ENCODE data around the gene PRPF38A. TPM values are rescaled to one million over a fixed set of nuclear protein-coding genes. Genes with fewer than 3 reads are reported as not detected.

PRPF38A gene, protein sequence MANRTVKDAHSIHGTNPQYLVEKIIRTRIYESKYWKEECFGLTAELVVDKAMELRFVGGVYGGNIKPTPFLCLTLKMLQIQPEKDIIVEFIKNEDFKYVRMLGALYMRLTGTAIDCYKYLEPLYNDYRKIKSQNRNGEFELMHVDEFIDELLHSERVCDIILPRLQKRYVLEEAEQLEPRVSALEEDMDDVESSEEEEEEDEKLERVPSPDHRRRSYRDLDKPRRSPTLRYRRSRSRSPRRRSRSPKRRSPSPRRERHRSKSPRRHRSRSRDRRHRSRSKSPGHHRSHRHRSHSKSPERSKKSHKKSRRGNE
- 20.5 TPM for total RNA-seq
- long read RNA-seq, full-length matches to known transcripts: 13 of 17 reads
- long read RNA-seq, partial matches to known transcripts: 3 of 17 reads
- long read RNA-seq, other reads (novel, unspliced or antisense): 1 of 17 reads

- Histone ChIP-seq H3K4me1 (peaks cover 34% of the 10 kb centered on the region), H3K9me3 (replicated peaks) (no peaks in the 10 kb centered on the region), H3K36me3 (peaks cover 29% of the 10 kb centered on the region), H3K27ac (replicated peaks) (peak within 1 kb of the TSS; percentile 91), H3K4me3 (peak within 1 kb of the TSS; percentile 92), H3K27me3 (ENCODE audit: low read depth) (no peaks in the 10 kb centered on the region)
- peak; percentile 96 for DNase-seq
- peak; percentile 55 for TF ChIP-seq CTCF (IDR thresholded peaks at IDR 0.05; ENCODE audit: borderline replicate concordance)
- intact Hi-C loops (cut with micrococcal nuclease): no loop called here
Observed at GRCh38 chr1:52404116-52404974, at the start of gene PRPF38A, which contains the start of gene ORC1. Gene PRPF38A, plus strand, starts transcription at chr1:52404602. Its CDS starts 148 bp downstream, at chr1:52404750. Gene ORC1, minus strand, starts transcription at chr1:52404423. Its CDS starts 2,200 bp downstream, at chr1:52402223.

DNA sequence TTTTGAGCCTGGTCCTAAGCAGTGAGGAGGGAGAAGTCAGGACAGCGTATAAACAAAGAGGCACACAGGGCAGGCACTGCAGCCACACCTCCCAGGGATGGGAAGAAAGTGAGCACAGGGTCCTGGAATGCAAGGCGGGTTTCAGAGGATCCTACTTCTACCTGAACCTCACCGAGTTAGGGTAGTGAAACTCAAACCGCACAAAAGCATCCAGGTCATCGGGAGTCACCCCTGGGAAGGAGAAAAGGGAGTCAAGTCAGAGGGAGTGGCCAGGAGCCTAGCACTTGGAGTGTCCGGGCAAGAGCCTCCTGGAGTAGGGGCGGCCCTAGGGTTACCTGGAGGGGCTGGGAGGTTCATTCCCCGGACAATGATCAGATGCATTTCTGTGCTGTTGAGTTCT, 49.0 kb upstream of the PRPF38A start:
- Histone ChIP-seq H3K27ac (replicated peaks) (no peak overlapping the region), H3K9me3 (replicated peaks) (no peaks in the 10 kb centered on the region), H3K27me3 (ENCODE audit: low read depth) (no peaks in the 10 kb centered on the region), H3K36me3 (peaks cover 92% of the 10 kb centered on the region), H3K4me3 (no peak overlapping the region), H3K4me1 (peaks cover 8% of the 10 kb centered on the region)
- DNase-seq: no peak
- intact Hi-C loops (cut with micrococcal nuclease): no loop called here
- no peak for TF ChIP-seq CTCF (IDR thresholded peaks at IDR 0.05; ENCODE audit: borderline replicate concordance)

DNA sequence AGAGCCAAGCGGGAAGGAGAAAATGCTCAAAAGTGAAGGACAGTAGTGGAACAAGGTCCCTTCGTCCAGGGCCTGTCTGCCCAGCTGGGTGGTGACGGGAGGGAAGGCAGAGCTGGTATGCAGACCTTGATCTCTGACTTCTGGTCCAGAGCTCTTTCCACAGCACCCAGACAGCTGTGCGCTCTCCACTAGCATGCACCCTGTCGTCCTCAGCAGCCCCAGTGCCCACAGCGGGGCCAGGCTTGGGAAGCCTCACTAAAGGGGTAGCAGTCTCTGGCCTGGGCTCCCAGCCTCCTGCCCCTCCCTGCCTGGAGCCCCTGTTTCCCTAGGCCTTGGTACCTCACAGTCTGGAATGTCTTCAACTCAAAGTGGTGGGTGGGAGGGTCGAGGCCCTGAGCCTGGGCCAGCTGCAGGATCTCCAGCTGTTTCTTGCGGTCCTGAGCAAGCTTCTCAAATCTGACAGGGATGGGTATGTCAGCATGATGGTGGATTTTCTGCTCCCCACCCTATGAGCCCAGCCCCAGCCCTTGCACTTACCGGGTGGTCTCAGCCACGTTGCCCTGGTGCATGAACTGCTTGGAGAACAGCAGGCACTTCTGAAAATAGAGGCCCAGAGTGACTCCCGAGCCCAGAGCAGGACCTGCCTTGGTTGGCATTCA, 48.4 kb upstream of the PRPF38A start:
- DNase-seq: no peak

GRCh38 chr1:52356818-52357355, 47.5 kb upstream of the PRPF38A start:
- H3K27ac ChIP-seq (replicated peaks): no peak overlapping the region
- no peak for TF ChIP-seq CTCF (IDR thresholded peaks at IDR 0.05; ENCODE audit: borderline replicate concordance)
- no peak for DNase-seq
- H3K4me3 ChIP-seq: no peak overlapping the region
- intact Hi-C loops (cut with micrococcal nuclease): no loop called here
- no peaks in the 10 kb centered on the region for H3K9me3 ChIP-seq (replicated peaks)
- H3K4me1 ChIP-seq: peaks cover 8% of the 10 kb centered on the region
- no peaks in the 10 kb centered on the region for H3K27me3 ChIP-seq (ENCODE audit: low read depth)
- peaks cover 97% of the 10 kb centered on the region for H3K36me3 ChIP-seq

More for the DNA sequence above, 48.4 kb upstream of the PRPF38A start:
- intact Hi-C loops (cut with micrococcal nuclease): no loop called here
- Histone ChIP-seq H3K27ac (replicated peaks) (no peak overlapping the region), H3K4me1 (peaks cover 8% of the 10 kb centered on the region), H3K4me3 (no peak overlapping the region), H3K9me3 (replicated peaks) (no peaks in the 10 kb centered on the region), H3K36me3 (peaks cover 92% of the 10 kb centered on the region), H3K27me3 (ENCODE audit: low read depth) (no peaks in the 10 kb centered on the region)
- no peak for TF ChIP-seq CTCF (IDR thresholded peaks at IDR 0.05; ENCODE audit: borderline replicate concordance)

DNA sequence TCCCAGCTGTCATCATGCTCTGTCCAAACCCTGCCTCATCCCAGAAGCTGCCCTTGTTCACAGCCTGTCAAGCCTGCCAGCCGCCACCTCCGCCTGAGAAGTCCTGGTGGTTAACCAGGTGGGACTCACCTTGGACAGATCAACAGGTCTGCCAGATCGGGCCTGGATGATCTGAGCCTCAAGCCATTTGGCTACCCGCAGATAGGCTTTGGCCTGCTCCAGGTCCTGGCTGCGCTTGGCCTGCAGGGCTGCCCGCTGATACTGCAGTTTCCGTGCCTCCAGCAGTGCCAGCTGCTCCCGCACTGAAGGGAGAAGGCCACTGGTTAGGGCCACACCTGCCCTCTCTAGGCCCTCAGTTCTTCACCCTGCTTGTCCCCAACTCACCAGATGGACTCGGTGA, 47.0 kb upstream of the PRPF38A start:
- Histone ChIP-seq H3K4me1 (peaks cover 8% of the 10 kb centered on the region), H3K27me3 (ENCODE audit: low read depth) (no peaks in the 10 kb centered on the region), H3K9me3 (replicated peaks) (no peaks in the 10 kb centered on the region), H3K4me3 (no peak overlapping the region), H3K27ac (replicated peaks) (no peak overlapping the region), H3K36me3 (peaks cover 100% of the 10 kb centered on the region)
- TF ChIP-seq CTCF (IDR thresholded peaks at IDR 0.05; ENCODE audit: borderline replicate concordance): no peak
- no peak for DNase-seq
- intact Hi-C loops (cut with micrococcal nuclease): no loop called here
